ENCODE results near the gene ELAVL1.

The ELAVL1 gene

DNA sequence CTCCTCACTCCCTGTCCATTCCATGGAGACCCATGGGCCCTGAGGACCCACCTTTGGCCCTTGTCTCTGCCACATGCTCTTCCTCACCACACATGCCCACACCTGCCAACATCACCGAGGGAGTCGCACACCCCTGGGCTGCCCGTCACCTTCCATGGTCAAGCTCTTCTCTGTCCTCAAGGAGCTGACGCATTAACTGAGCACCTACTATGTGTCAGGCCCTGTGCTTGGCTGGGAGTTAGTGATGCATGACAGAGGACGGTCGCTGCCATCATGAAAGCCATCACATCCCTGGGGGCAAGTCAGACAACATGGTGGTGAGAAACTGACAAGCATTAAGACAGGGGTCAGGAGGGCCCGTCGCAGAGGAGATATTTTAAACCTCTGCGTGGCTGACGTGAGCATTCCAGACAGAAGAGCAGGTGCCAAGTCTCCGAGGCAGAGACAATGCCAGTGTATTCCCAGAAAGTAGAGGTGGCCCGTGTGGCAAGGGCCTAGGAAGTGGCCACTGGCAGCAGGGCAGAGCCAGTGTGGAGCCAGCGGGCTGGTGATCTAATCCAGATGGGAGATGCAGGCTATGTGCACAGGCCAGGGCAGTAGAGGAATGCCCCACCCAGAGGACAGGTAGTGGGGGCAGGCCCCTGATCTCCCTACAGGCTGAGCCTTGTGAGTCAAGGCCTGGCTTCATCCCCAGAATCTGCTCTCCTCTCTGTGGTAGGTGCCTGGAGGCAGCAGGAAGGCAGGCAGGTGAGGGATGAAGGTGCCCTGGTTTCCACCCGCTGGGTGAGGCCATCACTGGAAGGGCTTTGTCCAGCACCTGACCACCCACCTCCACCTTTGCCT, 21.2 kb downstream of the ELAVL1 start:
- no peak for DNase-seq (ENCODE audit: low read depth)

DNA sequence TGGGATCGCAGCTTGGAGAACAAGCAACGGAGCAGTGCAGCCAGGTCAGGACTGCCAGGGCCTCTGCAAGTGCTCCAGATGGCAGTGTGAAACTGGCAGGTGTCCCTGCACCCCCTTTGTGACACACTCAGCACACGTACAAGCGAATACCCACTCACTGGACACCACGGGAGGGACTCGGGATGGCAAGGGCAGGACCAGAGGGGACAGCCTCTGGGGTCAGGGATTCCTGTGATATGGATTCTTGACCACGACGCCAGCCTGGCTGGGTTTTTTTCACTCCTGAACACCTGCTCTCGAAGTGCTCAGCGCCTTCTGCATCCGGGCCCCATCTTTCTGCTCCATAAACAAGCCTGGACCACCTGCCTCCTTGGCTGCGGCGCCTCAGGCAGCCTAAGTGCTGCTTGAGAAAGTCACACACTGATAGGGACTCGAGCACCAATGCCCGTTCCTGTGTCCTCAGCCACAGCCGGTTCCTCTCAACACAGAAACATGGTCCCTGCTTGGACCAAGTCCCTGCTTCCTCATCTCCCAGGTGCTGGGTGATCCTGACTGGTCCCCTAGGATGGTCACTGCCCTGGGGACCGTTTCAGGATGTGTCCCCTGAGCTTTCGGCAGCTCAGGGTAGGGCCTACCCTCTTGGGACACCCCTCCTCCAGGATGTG, 22.0 kb downstream of the ELAVL1 start:
- no peak for DNase-seq (ENCODE audit: low read depth)

GRCh38 chr19:7982651-7983099, 22.8 kb downstream of the ELAVL1 start:
- DNase-seq (ENCODE audit: low read depth): no peak

GRCh38 chr19:7982103-7982502, 23.3 kb downstream of the ELAVL1 start:
- DNase-seq (ENCODE audit: low read depth): no peak

- DNase-seq (ENCODE audit: low read depth): no peak
Measured at GRCh38 chr19:7981661-7982060, 23.8 kb downstream of the ELAVL1 start.

DNA sequence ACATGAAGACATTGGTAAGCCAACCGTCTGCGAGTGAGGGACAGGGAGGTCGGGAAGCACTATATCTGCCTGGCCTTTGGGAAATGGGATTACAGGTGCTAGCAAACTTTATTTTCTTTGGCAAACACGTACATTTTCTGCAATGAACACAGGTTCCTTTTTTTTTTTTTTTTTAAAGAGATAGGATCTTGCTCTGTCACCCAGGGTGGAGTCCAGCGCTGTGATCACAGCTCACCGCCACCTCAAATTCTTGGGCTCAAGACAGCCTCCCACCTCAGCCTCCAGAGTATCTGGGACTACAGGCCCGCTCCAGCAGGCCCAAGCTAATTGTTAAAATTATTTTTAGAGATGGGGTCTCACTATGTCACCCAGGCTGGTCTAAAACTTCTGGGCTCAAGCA, 24.2 kb downstream of the ELAVL1 start:
- DNase-seq (ENCODE audit: low read depth): no peak

DNA sequence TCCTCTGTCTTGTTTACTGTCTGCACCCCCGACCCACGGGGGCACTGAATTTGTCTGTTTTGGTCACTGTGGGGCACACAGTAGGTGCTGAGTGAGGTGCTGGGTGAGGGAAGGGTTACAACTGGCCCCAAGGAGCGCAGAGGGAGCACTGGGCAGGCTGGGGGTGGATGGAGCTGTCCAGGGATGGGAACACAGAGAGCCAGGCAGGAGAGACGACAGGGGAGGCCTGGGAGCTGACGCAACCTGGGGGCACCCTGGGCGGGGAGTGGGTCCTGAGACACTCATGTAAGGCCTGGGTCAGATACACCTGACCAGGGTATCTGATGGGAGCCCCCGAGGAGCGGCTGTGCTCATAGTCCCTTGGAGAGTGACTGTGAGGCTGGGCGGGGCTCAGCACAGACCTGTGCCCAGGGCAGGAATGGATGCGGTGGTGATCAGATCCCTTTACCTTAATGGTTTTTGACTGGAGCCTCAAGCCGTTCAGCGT, 24.8 kb downstream of the ELAVL1 start:
- DNase-seq (ENCODE audit: low read depth): no peak

- no peak for DNase-seq (ENCODE audit: low read depth)
Measured at GRCh38 chr19:7980168-7980567, 25.3 kb downstream of the ELAVL1 start.

DNA sequence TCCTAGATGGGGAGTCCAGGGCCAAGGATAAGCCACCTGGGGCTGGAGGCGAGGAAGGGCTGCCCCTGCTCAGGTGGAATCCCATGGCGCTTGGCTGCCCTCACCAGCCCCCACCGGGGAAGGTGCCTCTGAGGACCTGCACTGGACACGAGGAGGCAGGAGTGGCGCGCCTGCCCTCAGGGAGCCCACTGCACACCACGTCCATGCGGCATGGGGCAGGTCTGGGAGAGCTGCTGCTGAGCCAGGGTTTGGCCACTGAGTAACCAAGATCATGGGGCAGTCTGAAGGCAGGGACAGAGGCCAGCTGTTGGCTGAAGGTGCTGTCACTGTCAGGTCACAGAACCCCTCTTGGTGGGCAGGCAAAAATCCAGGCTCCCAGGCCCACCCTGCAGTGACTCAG, 25.9 kb downstream of the ELAVL1 start:
- DNase-seq (ENCODE audit: low read depth): no peak

GRCh38 chr19:7979011-7979410, 26.4 kb downstream of the ELAVL1 start:
- no peak for DNase-seq (ENCODE audit: low read depth)

GRCh38 chr19:7978179-7978825, 27.1 kb downstream of the ELAVL1 start:
- no peak for DNase-seq (ENCODE audit: low read depth)

GRCh38 chr19:7977723-7978040, 27.8 kb downstream of the ELAVL1 start:
- DNase-seq (ENCODE audit: low read depth): no peak

DNA sequence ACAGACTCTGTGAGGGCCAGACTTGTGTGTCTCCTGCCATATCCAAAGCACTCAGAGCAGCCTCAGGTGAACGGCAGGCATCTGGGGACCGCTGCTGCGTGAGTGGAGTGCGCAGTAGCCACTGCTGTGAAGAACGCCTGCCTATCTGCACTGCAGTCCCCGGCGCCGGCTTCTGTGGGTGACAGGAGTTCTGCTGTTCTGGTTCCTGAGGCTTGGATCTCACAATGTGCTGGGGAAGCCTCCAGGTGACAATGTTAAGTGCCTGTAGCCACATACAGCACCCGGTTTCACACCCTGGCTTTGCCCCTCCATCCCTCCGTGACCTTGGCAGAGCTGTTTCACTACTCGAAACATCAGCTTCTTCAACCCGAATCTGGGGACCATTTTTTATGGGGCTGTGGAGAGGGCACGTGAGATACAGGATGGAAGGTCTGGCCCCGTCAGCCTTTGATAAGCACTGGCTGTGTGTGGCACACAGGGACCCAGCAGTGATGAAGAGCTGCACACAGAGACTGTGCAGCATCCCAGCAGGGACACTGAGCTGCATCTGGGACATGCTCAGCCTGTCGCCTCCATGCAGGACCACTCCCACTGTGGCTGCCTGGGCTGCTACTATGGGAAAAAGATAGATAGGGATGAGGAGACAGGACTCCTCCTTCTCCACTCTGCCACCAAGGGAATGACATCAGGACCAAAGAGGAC, 28.3 kb downstream of the ELAVL1 start:
- no peak for DNase-seq (ENCODE audit: low read depth)

DNA sequence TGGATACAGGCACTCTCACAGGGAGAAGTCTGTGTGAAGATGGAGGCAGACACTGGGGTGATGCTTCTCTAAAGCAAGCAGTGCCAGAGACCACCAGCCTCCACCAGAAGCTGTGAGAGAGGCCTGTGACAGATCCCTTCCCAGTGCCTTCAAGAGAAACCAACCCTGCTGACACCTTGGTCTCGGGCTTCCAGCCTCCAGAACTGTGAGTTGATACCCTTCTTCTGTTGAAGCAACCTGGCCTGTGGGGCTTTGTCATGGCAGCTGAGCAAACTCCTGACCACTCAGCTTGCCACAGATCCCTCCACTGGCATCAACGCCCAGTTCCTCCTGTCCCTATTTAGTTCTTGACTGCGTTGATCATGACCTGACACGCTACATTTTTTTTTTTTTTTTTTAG, 29.0 kb downstream of the ELAVL1 start:
- no peak for DNase-seq (ENCODE audit: low read depth)

GRCh38 chr19:7975037-7975436, 30.4 kb downstream of the ELAVL1 start:
- no peak for DNase-seq (ENCODE audit: low read depth)

DNA sequence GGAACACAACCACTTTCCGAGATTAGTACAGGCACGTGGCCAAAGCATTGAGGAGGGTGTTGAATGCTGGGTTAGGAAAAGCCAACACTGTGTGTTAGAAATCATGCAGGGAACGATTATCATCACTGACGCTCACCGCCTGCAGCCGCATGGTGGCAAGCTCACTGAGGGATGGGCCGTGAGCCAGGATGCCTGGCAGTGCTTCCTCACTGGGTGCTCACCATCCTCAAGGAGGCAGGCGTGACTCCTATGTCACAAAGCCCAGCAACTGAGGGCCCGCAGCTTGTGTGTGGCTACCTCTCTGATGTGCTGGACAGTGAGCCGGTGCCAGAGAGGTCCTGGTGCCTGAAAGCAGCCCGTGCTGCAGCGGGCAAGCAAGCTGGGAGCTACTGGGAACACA, 31.6 kb downstream of the ELAVL1 start:
- DNase-seq (ENCODE audit: low read depth): no peak

DNA sequence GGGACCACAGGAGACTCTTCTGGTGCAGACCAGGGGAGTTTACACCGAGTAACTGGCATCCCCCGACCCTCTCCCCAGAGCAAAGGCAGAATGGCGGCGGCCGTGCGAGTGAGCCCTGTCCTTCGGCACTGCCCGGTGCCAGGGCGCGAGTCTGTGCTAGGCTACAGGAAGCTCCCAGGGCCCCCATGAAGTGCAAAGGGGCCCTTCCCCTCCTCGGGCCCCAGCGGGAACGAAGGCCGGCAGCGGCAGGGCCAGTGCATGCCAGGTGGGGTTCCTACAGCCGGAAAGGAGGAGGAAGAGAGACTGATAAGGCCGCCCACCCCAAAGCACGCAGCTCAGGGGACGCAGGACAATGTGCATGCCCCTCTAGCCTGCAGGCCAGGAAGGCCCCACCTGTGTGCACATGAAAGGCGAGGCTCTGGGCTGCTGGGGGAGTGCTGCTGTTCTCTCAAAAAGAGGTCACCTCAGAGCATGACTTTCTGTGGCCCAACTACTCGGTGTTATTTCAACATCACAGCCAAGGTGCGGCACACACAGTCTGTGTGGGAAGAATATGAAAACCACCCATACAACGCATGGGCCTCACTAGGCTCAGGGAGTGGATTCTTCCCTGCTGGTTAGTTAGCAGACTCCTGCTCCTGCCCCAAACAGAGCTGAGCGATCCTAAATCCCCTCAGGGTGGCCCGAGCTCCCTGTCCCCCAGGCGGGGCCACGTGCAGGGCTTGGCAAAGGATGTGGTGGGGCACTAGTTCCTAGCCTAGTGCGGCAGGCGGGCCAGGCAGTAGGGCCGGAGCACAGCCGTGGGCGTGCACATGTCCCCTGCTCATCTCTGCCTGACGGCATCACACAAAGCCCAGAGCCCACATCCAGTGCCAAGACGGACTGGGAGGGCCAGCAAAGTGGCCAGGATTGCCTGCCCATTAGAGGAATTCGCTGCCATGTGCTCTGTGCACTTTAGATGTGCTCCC, 33.6 kb downstream of the ELAVL1 start:
- no peak for DNase-seq (ENCODE audit: low read depth)

DNA sequence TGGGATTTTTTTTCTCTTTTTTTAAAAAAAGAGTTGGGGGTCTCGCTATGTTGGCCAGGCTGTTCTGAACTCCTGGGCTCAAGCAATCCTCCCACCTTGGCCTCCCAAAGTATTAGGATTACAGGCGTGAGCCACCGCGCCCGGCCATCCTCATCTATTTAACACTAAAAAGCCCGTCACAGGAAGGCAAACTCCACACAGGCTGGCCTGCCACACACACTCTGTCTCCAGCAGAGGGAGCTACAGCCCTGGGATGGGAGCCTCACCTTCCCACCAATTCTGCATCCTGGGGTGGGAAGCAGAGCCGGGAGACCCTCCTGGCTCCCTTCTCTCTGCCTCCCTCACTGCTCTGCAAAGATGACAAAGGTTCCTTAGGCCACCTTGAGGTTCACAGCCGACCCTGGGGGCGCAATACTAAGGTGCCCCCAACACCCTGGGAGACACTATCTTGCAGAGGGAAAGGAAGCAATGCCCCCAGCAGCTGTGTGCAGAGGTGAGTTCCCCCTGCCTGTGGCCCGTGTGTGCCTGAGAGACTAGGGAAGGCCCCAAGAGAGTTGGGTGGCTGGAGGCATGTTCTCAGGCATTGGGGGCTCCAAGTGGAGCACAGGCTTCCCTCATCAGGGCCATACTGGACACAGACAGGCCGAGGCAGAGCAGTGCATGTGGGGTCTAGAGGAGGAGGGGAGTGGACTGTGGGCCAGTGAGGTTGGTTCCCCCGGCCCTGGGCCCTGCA, 34.6 kb downstream of the ELAVL1 start:
- DNase-seq (ENCODE audit: low read depth): no peak

GRCh38 chr19:7969555-7969939, 35.9 kb downstream of the ELAVL1 start:
- no peak for DNase-seq (ENCODE audit: low read depth)

DNA sequence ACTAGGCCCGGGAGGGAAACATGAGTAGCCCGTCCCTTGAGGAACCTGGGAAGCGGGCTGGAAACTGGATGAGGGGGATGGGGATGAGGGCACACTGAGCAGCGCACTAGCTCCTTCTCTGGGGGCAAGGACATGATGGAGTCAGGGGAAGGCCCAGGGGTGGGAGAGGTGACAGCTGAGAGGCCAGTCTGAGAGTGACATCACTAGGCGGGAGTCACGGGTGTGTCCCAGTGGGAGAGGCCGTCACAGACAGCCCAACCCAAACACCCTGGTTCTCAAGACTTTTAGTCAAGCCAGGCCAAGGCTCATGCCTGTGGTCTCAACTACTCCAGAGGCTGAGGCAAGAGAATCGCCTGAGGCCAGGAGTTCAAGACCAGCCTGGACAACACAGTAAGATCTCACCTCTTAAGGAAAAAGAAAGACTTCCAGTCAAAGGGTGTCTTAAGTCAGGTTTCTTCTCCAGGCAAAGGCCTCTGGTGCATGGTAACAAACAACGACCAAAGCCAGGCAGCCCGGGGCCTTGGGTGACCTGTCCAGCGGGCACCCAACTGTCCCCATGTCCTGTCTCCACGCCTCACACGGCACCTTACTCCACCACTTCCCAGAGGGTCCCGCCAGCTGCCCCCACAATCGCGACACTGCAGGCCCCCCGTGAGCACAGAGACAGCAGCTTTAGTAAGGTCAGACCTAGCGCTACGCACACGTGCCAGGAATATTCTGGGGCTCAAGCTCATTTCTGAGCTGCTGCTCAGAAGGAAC, 36.5 kb downstream of the ELAVL1 start:
- no peak for DNase-seq (ENCODE audit: low read depth)

Data from stimulated activated CD8-positive, alpha-beta memory T cell treated with anti-CD3 and anti-CD28 coated beads, Interleukin-7, amount 100 ng/mL, for 24 hours (primary cell).